ENCODE measurements around the gene NEUROD2. TPM values are rescaled to one million over a fixed set of nuclear protein-coding genes. Genes with fewer than 3 reads are reported as not detected.

The NEUROD2 gene
- total and polyA plus RNA-seq, 2 of the 8 experiments (the other 6 are each of a cell fraction or from before 2014, with no cell fraction given): not detected

DNA sequence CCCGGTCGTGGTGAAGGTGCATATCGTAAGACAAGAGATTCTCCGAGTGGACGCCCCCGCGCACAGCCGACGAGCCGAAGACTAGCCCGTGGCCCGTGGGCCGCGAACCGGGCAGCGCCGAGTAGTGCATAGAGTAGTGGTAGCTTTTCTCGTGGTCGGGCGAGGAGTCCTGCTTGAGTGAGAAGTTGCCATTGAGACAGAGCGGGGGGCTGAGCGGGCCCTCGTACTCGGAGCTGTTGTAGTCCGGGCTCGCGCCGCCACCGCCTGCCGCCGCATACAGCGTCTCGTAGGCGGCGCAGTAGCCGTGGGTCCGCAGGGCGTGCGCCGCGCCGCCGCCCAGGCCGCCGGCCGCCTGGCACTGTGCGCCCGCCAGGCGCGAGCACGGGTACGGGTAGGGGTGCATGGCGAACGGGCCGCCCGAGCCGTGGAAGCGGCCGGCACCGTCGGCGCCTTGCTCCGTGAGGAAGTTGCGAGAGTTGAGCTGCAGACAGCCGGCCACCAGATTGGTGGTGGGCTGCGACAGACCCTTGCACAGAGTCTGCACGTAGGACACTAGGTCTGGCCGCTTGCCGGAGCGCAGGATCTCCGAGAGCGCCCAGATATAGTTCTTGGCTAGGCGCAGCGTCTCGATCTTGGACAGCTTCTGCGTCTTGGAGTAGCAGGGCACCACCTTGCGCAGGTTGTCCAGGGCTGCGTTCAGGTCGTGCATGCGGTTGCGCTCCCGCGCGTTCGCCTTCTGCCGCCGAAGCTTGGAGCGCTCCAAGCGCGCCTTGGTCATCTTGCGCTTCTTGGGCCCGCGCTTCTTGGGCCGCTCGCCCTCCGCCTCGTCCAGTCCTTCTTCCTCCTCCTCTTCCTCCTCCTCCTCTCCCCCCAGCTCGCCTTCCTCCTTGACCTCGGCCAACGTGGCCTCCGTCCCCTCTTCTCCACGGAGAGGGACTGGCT lies 2.0 kb downstream of the NEUROD2 start (continued):
- TF ChIP-seq CHD1 (IDR thresholded peaks at IDR 0.05; ENCODE audit: low read depth, low read length): no peak
- no peak for TF ChIP-seq TCF12 (IDR thresholded peaks at IDR 0.05; ENCODE audit: low read depth, low read length)
- TF ChIP-seq GTF2F1 (IDR thresholded peaks at IDR 0.05; ENCODE audit: borderline replicate concordance, low read depth, low read length): no peak
- TF ChIP-seq MAFK (IDR thresholded peaks at IDR 0.05; ENCODE audit: low read depth, low read length): no peak
- TF ChIP-seq CTBP2 (IDR thresholded peaks at IDR 0.05; ENCODE audit: borderline replicate concordance, insufficient read depth, insufficient read length, low read length): no peak
- TF ChIP-seq SP1 (IDR thresholded peaks at IDR 0.05; ENCODE audit: low read depth, low read length): no peak
- no peak for TF ChIP-seq RFX5 (IDR thresholded peaks at IDR 0.05; ENCODE audit: borderline replicate concordance, low read depth, low read length)
- TF ChIP-seq YY1 (IDR thresholded peaks at IDR 0.05; ENCODE audit: low read depth, low read length): no peak
- TF ChIP-seq POU5F1 (IDR thresholded peaks at IDR 0.05; ENCODE audit: low read depth, low read length): no peak
- TF ChIP-seq, protein P1, sequence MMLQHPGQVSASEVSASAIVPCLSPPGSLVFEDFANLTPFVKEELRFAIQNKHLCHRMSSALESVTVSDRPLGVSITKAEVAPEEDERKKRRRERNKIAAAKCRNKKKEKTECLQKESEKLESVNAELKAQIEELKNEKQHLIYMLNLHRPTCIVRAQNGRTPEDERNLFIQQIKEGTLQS (IDR thresholded peaks at IDR 0.05; ENCODE audit: insufficient read depth, low read depth, low read length): no peak
- TF ChIP-seq EGR1 (IDR thresholded peaks at IDR 0.05; ENCODE audit: borderline replicate concordance, low read depth, low read length): no peak
- no peak for TF ChIP-seq BRCA1 (IDR thresholded peaks at IDR 0.05; ENCODE audit: low read depth, low read length)
- TF ChIP-seq, protein P2, sequence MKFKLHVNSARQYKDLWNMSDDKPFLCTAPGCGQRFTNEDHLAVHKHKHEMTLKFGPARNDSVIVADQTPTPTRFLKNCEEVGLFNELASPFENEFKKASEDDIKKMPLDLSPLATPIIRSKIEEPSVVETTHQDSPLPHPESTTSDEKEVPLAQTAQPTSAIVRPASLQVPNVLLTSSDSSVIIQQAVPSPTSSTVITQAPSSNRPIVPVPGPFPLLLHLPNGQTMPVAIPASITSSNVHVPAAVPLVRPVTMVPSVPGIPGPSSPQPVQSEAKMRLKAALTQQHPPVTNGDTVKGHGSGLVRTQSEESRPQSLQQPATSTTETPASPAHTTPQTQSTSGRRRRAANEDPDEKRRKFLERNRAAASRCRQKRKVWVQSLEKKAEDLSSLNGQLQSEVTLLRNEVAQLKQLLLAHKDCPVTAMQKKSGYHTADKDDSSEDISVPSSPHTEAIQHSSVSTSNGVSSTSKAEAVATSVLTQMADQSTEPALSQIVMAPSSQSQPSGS (IDR thresholded peaks at IDR 0.05; ENCODE audit: low read length): no peak
- TF ChIP-seq ASH2L (IDR thresholded peaks at IDR 0.05; ENCODE audit: low read length): peak; percentile 11
- TF ChIP-seq SIN3A (conservative IDR thresholded peaks at IDR 0.05 in 1 of 2, IDR thresholded peaks at IDR 0.05 in 1 of 2; ENCODE audit: low read depth in 1 of 2, low read length in 2 of 2): no peak
- no peak for TF ChIP-seq RBBP5 (IDR thresholded peaks at IDR 0.05; ENCODE audit: borderline replicate concordance, low read depth, low read length)
- TF ChIP-seq NRF1 (IDR thresholded peaks at IDR 0.05; ENCODE audit: low read depth, low read length): no peak
- TF ChIP-seq TAF7 (optimal IDR thresholded peaks at IDR 0.05; ENCODE audit: borderline replicate concordance, low read depth, low read length): no peak
- no peak for TF ChIP-seq CEBPB (IDR thresholded peaks at IDR 0.05; ENCODE audit: low read depth, low read length)
- no peak for TF ChIP-seq SIX5 (IDR thresholded peaks at IDR 0.05; ENCODE audit: low read depth, low read length)
- TF ChIP-seq ZNF274 (IDR thresholded peaks at IDR 0.05; ENCODE audit: borderline replicate concordance, extremely low read depth, low read length): no peak
